GM12875 (cell line): ENCODE measurements around the gene TPST2.

Experiments
- H3K4me3 ChIP-seq: one replicate; pipeline ENCODE4 v1.5.1; 2011; ENCODE audit warnings: low read depth, low read length, control low read depth
- CTCF ChIP-seq: IDR thresholded peaks from 2 replicates; pipeline ENCODE4 v1.5.1; 2011; ENCODE audit warnings: low read depth, mild to moderate bottlenecking, control low read depth, inconsistent platforms, low read length, moderate library complexity, borderline replicate concordance; ENCODE audit not compliant: insufficient read depth

Gene TPST2

DNA sequence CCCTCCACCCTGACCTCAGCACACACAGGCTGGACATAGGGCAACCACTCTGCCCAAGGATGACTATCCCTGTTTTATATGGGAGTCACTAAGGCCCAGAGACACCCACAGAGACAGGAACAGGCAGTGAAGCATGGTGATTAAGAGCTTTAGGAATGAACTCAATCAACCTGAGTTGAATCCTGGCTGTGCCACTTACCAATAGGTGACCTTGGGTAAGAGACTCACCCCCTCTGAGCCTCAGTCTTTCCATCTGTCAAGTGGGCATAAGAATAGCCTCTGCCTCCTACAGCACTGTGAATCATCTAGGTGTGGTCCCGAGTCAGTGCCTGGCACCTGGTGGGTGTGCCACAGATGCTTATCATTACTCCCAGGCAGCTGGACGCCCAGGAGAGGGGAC, 21.1 kb upstream of the TPST2 start:
- H3K4me3 ChIP-seq, result no peak overlapping the region
- TF ChIP-seq CTCF, result no peak

GRCh38 chr22:26610072-26610958, 20.4 kb upstream of the TPST2 start:
- TF ChIP-seq CTCF, result no peak
- peak overlapping the region; percentile 23 for H3K4me3 ChIP-seq

DNA sequence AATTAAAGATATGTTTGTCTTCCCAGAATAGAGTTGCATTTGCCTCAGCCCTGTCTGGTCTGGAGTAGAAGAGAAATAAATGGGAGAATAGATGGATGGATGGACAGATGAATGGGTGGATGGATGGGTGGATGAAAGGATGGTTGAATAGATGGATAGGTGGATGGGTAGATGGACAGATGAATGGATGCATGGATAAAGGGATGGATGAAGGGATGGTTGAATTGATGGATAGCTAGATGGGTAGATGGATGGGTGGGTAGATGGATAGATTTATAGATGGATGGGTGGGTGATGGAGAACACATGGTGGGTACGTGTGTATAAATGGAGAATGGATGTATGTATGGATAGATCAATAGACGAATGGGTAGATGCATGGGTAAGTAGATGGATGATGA, 19.4 kb upstream of the TPST2 start:
- H3K4me3 ChIP-seq, result no peak overlapping the region
- no peak for TF ChIP-seq CTCF

GRCh38 chr22:26608129-26608528, 18.2 kb upstream of the TPST2 start:
- no peak for TF ChIP-seq CTCF
- H3K4me3 ChIP-seq, result no peak overlapping the region

- no peak overlapping the region for H3K4me3 ChIP-seq
- no peak for TF ChIP-seq CTCF
These were observed 16.7 kb upstream of the TPST2 start for GRCh38 chr22:26606611-26607010.

DNA sequence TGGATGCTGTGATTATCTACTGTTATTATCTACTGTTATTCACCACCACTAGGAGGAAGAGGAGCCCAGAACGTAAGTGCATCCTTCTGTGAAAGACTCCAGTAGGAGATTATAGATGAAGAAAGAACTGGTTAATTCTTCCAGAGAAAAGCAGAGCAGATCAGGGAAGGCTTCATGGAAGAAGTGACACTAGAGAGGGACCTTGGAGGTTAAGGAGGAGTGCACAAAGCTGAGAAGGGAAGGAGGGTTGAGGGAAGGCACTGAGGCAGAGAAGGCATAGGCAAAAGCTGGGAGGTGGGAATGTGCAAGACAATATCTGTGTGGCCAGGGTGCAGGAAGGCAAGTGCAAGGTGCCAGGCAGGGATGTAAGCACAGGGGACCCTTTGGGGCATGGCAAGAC, 14.4 kb upstream of the TPST2 start:
- no peak for TF ChIP-seq CTCF
- H3K4me3 ChIP-seq, result no peak overlapping the region

- H3K4me3 ChIP-seq, result no peak overlapping the region
- no peak for TF ChIP-seq CTCF
These were observed 12.2 kb upstream of the TPST2 start for GRCh38 chr22:26602127-26602526.
